UCSD-AML1 (cell line): Measurements from ENCODE around the gene PGP.

Experiments
- DNase-seq: peaks from one replicate; lab custom pipeline; 2025; ENCODE audit not compliant: unreplicated experiment; lab: John Stamatoyannopoulos, UW

Gene PGP

DNA sequence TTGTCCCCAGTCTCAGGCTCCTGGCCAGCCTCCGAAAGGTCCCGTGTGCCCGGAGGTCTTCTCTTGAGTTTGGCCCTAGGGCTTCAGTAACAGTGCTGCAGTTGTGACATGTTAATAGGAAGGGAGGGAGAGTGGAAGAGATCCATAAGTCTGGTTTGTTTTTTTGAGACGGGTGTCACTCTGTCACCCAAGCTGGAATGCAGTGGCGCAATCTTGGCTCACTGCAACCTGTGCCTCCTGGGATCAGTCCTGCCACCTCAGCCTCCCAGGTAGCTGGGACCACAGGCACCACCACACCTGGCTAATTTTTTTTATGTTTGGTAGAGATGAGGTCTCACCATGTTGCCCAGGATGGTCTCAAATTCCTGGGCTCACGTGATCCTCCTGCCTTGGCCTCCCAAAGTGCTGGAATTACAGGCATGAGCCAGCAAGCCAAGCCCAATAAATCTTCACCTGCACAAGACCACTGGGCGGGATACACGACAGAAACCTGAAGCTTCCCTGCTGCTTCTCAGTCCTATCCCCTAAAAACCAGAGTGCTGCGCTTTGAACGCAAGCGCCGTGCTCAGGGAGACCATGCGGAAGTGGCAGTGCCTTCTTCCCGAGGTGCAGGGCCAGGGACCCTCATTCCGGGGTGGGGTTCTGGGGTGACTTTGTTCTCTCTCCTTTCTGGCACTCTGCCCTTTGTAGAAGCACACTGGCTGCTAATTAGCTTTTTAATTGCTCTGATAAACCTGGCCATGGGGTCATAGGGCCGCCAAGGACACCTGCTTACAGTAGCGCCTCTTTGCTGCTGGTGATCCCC, 48.2 kb downstream of the PGP start:
- no peak for DNase-seq

DNA sequence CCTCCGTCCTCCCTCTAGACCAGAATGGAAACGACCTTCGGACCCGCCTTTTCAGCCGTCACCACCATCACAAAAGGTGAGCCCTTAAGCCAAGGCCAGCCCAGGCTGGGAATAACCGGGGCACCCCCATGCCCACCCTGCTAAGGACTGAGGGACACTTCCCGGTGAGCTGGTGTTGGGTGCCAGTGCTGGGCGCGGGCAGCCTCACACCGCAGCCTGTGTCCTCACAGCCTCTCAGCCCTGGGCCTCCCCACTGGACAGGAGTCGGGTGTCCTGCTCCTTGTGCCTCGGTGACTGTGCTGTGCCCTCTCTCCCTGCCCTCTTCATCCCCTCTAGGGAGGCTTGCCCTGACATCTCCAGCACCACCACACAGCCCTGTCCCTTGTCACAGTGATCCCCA, 48.8 kb downstream of the PGP start:
- DNase-seq, result no peak

DNA sequence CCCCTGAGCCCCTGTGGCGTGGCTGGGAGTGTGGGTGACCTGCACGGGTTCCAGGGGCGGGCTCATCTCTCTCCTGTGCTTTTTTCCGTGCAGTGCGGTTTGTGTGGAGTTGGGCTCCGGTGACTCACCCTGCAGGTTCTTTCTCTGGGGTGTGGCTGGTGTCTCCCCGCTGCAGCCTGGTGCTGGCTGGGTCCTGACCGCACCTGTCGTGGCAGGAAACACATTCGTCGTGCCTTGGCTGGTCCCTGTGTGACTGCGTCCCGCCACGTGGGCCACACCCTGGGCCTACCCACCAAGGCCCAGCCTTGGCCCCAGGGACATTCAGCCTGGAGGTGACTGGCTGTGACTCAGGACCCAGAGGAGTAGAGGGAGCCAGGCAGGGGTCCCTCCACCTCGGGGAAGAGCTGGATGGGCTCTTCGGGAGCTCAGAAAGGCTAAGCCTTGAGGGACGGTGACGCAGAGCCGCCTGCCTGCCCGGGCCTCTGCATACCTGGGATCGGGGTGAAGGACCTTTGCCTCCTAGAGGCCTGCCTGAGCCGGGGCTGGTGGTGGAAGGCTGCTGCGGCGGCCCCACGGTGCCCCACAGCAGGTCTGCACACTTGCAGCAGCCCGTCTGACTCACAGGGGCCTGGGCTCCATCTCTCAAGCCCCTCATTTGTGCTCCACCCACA, 51.3 kb downstream of the PGP start:
- no peak for DNase-seq

DNA sequence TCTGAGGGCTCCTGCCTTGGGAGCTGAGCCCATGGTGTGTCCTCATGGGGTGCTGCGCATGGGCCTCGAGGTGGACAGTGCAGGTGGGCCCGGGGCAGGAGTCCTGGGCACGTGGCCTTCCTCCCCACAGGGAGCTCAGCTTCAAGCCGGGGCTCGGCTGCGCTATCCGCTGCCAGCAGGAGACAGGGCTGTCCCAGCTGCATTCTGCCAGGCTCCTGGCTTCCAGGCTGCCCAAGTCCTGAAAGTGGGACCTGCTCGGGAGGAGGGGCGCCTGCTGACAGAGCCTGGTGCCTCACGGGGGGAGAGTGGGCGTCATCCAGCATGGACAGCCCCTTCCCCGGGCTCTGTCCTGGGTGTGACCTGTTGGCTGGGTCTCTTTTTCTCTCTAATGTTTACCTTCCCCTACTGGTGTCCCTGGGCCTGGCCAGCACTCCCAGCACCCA, 51.9 kb downstream of the PGP start:
- DNase-seq, result no peak

DNA sequence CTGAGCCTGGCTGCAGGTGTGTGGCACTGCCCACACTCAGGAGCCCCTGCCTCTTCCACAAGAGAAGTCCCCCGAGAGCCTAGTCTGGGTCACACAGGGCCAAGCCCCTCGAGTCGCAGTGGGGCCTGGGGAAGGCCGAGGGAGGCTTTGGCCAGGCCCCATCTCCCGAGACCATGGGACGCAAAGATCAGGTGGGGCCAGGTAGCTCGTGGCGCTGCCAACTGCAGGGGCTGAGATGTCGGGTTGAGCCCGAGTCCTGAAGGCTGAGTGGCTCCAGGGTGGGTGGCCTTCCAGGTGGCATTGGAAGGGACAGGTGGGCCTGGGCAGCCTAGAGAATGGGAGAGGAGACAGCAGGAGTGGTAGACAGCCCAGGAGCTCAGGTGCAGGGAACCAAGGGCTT, 52.7 kb downstream of the PGP start:
- no peak for DNase-seq
